Eye (tissue), 1 donor: ENCODE measurements around the gene HERPUD1.
"Not testable (repeated sequence)": the region's sequence is repeated elsewhere in the genome, so short reads cannot be mapped to it uniquely, and the experiment has no call there.

Source experiments
- DNase-seq: peaks from one replicate; pipeline ENCODE4 v3.0.0-alpha.2; 2015

The HERPUD1 gene

DNA sequence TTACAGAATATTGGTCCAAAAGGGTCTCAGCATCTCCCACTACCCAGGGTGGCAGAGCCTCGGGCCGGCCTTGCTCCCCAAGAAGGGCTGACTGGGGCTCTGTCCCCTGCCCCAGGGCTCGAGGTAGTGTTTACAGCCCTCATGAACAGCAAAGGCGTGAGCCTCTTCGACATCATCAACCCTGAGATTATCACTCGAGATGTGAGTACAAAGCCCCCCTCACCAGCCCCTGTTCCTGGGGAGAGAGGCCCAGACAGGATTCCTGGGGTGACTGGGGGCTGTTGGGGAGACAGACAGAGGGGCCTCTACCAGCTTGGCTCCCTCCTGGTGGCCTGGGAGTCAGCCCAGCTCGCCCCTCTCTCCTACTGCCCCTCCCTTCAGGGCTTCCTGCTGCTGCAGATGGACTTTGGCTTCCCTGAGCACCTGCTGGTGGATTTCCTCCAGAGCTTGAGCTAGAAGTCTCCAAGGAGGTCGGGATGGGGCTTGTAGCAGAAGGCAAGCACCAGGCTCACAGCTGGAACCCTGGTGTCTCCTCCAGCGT, 51.3 kb downstream of the HERPUD1 start:
- no peak for DNase-seq

DNA sequence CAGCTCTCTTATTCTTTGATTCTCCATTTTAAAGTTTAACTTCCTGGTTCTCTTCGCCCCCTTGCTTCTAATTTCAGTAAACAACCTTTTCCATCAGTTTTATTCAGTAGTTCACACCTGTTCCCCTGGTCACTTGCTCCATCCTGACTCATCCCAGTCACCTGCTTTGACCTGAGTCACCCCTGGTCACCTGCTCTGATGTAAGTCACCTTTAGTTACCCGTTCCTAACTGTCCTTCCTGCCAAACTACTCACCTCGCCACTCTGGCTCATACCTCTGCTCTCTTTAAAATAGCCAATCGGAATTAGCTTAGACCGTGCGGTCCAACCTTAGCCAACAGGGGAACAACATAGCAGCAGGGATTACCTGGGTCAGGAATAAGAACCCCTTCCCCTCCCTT, 52.7 kb downstream of the HERPUD1 start:
- no peak for DNase-seq

DNA sequence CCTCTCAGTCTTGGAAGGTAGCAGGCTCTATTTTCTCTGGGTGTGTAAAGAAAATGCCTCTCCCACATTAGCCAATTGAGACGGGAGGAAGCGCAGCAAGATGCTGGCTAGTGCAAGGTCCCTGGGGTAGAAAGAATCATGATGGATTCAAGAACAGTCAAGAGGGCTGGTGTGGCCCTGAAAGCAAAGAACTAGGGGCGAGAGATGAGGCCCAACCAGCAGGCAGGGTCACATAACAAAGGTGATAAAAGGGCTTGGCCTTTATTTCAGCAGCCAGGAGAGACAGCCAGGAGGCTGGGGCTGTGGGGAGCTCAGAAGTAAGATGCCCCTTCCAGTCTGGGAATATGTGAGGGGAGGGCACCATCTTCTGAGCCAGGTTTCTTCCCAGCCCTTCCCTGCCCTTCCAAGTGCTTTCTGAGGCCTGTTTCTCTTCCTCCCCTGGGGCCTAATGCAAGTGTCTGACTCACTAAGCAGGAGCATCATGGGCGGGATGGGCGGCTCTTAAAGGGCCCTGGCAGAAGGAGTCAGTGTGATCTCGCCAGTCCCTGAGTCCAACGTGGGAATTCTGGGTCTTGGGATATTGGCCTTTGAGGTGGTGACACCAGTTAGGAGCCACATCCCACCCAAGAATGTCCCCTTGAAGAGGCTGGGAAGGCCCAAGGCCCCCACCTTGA, 53.5 kb downstream of the HERPUD1 start:
- no peak for DNase-seq

DNA sequence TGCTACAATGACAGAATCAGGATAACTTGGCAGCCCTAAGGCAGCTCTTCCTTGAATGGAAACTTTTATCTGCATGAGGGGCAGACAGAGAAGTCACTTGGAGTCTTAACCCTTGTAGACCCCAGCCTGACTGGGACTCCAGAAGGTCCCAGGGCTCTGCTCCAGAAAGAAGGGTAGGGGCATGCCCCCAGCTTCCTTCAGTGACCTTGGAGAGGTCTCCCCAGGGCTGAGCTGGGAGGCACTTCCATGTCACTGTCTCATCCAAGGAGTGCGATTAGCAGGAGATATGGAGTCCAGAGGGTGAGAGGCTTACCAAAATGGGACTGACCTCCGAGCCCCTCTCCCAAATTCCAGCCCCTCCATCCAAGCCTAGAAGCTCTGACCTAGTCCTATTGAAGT, 54.0 kb downstream of the HERPUD1 start:
- no peak for DNase-seq

DNA sequence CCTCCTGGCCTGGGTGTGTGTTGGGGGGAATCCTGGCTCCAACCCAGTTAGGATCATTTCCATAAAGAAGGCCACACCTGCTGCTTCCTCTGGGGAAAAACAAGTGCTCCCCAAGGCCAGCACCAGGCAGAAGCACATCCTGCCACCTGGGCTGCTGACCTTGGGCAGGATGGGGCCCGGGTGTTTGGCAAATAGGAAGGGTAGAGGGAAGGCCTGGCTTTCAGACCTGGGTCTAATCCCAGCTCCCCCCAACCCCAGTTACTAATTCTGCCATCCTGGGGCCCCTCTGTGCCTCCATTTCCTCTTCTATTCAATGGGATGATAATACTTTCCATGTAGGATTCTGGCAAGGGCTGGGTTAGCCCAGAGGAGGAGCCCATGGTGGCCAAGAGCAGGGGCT, 54.4 kb downstream of the HERPUD1 start:
- DNase-seq = no peak

DNA sequence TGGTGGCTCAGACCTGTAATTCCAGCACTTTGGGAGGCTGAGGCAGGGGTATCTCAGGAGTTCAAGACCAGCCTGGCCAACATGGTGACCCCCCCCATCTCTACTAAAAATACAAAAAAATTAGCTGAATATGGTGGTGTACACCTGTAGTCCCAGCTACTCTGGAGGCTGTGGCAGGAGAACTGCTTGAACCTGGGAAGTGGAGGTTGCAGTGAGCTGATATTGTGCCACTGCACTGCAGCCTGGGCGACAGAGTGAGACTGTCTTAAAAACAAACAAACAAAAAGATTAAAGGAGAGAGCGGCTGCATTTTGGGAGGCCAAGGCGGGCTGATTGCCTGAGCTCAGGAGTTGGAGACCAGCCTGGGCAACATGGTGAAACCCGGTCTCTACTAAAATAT, 55.0 kb downstream of the HERPUD1 start:
- DNase-seq = not testable (repeated sequence)

DNA sequence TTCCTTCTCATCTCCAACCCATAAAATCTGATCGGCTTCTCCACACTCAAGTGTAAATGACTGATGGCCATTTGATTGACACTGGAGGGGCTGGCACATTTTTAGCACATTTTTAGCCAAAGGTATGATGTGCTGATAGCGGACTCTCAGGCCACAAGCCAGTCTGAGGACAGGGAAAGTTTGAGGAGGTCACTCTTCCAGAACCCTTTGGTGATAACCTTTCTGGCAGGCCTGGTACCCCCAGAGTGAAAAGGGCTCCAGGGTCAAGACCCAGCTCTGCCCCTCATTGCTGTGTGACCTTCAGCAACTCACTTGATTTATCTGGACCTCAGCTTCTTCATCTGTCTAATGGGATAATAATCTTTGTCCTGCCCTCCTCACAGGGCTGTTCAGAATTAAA, 55.8 kb downstream of the HERPUD1 start:
- DNase-seq = no peak

DNA sequence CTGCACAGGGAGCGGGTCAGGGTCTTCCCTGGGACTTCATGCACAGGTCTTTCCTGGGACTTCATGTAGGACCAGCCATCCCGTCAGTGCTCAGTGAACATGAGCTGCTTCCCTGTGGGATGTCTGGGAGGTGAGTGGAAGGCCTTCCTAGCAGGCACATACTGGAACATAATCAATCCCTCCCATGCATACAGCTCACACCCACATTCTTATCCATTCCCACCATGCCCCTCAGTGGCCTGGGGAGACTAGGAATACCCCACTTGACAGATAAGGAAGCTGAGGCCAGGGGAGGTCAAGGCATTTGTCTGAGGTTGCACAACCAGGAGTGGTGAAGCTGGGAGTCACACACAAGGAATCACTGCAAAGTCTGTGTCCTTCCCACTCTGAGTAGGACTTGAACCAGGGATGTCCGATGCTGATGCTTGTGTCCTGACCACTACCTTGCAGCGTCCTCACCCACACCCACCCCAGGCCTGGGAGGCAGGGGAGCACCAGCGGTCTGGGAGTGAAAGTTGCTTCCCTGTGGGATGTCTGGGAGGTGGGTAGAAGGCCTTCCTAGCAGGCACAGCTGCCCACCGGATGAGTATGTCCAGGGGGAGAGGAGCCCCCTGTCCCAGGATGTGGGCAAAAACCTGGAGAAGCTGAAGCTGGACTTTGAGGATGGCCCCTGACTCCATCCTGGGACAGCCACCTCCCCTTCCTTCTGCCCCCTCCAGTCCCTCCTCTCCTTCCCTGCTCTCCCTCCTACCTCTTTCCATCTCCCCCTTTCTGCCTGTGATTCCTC, 56.4 kb downstream of the HERPUD1 start:
- no peak for DNase-seq

DNA sequence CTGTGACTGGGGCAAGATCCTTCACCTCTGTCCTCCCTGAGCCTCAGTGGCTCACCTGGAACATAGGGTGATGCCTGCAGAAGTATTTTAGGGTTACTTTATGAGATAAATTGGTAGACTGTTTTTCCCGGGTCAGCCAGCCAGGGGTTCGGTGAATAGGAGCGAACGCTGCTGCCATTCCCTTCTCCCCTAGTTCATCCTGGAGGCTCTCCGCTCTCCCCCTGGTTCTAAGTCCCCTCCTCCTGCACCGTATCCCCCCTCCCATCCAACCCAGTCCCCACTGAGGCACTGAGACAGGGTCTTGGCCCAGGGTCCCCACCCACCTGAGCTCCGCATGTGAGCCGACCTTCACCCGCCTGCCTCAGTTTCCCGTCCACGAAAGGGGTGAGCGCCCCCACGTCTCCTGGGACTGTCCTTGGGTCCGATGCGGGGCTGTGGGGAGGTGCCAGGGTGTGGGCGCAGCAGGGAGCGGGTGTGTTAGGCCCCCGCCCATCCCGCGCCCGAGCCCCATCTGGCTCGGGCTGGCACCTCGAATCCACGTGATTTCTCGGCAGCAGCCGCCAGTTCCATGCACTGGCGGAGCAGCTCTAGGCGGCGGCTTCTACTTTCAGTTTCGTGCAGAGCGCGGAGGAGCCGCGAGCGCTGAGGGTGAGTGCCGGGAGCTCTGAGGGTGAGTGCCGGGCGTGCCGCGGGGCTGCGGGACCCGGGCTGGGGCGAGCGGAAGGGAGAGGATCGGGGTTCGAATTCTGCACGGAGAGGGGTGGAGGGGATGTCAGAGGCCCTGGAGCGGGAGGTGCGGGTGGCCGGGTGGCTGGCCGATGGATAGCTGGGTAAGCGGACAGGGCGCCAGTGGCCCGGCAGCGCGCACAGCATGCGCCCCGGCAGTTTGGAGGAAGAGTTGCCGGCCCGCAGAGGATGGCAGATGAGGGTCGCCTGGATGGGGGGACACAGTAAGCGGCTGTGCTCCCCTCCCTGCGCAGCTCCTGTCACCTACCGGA, 57.3 kb downstream of the HERPUD1 start, which contains the start of gene NLRC5:
TSS of gene NLRC5 (plus strand) at position 610 of the 998 bp plus-strand sequence. CDS start 31,156 bp downstream, outside the sequence.
- DNase-seq = peak; percentile 89

DNA sequence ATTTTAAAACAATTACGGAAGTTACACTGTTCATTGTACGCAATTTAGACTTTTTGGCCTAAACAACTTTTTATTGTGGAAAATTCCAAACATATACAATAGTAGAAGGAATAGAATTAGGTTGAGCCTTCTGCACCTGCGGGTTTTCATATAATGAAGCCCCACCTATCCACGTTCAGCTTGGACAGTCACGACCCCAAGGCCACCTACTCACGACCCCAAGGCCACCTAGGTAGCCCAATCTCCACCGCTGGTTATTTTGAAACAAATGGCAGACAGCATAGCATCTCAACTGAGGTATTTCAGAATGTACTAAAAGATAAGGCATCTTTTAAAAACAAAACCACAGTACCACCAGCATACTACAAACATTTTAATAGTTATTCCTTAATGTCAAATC, 58.0 kb downstream of the HERPUD1 start:
- DNase-seq = no peak

DNA sequence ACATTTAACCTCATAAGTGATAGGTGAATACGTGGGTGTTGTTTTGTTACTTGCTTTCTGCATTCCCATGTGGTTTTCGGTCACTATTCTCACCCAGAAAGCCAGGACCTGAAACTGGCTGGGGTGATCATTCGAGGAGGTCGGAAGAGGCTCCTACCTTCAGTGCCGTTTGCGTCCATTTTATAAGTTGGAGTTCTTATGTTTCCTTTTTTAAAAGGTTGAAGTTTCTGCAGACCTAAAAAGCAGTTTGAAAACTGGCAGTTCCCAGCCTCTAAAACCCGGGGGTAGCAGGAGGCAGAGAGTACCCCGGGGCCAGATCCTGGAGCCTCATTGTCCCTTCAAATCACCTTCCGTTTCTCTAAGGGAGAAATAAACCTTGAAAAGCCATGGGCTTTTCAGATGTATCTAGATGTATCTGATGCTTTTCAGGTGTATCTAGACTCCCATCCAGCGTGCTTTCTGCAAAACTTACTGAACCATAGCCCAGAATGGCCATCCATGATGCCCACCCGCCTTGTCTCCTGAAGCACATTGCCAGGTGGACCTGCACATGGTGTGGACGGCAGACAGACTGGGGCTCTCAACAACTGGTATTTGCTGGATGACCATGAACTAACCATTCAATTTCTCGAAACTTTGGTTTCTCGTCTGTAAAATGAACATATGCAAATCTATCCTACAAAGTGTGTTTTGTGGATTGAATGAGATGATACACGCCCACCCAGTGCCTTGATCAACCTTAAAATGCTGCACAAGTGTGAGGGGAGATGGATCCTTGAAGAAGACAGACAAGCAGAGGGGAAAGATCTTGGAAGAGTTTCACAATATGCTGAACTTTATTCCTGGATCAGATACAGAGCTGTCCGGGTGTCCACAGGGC, 58.7 kb downstream of the HERPUD1 start:
- no peak for DNase-seq

DNA sequence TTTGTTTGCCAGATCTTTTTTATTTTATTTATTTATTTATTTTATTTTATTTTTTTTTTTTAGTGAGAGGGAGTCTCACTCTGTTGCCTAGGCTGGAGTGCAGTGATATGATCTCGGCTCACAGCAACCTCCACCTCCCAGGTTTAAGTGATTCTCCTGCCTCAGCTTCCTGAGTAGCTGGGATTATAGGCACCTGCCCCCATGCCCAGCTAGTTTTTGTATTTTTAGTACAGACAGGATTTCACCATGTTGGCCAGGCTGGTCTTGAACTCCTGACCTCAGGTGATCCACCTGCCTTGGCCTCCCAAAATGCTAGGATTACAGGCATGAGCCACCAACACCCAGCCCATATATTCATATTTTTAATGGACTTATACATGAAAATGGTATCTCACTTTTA, 60.5 kb downstream of the HERPUD1 start:
- DNase-seq = not testable (repeated sequence)

DNA sequence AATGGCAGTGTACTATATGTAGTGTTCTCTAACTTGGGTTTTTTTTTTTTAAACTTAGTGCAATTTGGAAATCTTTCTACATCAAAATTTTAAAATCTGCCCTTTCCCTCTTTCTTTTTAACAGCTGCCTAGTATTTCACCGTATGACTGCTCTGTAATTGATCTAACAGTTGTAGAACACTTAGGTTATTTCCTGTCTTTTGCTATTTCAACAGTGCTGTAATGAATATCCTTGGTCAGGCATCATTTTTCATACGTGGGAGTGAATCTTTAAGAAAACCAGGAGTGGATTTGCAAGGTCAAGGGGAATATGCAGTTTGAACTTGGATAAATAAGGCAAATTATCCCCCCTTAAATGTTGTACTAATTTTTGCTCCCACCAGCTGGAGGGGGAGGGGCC, 61.3 kb downstream of the HERPUD1 start:
- no peak for DNase-seq

DNA sequence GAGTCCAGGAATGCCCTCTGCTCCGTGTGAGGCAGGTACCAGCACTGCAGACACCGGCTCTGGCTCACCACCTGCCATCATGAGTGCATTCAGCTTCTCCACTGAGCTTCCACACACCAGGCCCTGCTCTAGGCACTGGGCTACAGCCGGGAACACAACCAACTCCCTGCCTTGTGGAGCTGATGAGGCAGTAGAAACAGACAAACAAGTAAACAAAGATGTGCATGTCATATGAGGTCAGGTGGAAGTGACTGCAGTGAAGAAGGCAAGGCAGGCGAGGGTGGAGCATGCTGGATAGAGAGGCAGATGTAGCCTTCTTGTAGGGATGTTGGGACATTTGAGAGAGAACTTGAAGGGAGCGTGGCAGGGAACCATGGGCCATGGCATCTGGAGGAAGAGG, 62.4 kb downstream of the HERPUD1 start:
- DNase-seq = no peak
